ENCODE data around the gene NAV3. TPM values are rescaled to one million over a fixed set of nuclear protein-coding genes. Genes with fewer than 3 reads are reported as not detected.
"Not testable (repeated sequence)": the region's sequence is repeated elsewhere in the genome, so short reads cannot be mapped to it uniquely, and the experiment has no call there.

NAV3 gene
- total and polyA plus RNA-seq, 2 donors (not counting 1 experiment from before 2014, with no cell fraction given) = not detected

DNA sequence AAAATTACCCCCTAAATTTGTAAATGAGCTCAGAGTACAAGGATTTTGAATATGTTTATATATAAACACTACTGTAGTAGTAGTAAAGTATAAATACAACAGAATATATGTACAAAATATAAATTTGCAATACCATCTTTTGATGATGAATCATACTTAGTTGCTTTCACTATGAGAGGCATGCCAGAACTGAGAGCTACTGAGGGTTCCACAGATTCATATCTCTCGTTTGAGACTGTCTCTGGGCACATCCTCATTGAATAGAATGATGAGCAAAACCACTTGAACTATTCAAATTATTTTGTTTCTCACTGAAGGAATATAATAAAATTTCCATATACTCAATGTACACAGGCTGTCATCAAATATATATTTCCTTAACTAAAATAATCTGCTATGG is 417.6 kb downstream of the NAV3 start:
- no CpG with 5 or more reads among the region's 1 CpG for WGBS (ENCODE audit: insufficient coverage)
- POLR2A ChIA-PET = no interaction called here
- intact Hi-C loops (cut with micrococcal nuclease) = no loop called here
- Histone ChIP-seq H2AFZ (ENCODE audit: insufficient read depth, low read depth, low read length, poor library complexity, severe bottlenecking) (no peak overlapping the region), H3K4me2 (replicated peaks; ENCODE audit: low read depth, low read length, poor library complexity, severe bottlenecking) (no peak overlapping the region), H3K9me3 (ENCODE audit: control extremely low read depth in 1 of 3, control insufficient read depth in 2 of 3, insufficient read depth in 1 of 3, low read length in 2 of 3) (no peaks in the 10 kb centered on the region), H3K4me1 (ENCODE audit: control insufficient read depth in 2 of 2, insufficient read depth in 2 of 2, low read length in 2 of 2) (no peaks in the 10 kb centered on the region), H3K4me3 (ENCODE audit: control extremely low read depth in 1 of 5, extremely low read depth in 1 of 5, insufficient read depth in 1 of 5, low read depth in 2 of 5, low read length in 4 of 5) (no peak overlapping the region), H3K79me2 (ENCODE audit: control insufficient read depth, insufficient read depth, low read length) (no peaks in the 10 kb centered on the region), H4K20me1 (ENCODE audit: control insufficient read depth, insufficient read depth, low read length, poor library complexity, severe bottlenecking) (no peaks in the 10 kb centered on the region), H3K36me3 (replicated peaks in 1 of 2; ENCODE audit: control extremely low read depth in 1 of 2, control insufficient read depth in 1 of 2, extremely low read depth in 1 of 2, insufficient read depth in 2 of 2, low read length in 1 of 2) (no peaks in the 10 kb centered on the region), H3K27ac (ENCODE audit: low read length in 2 of 2) (no peak overlapping the region), H3K27me3 (replicated peaks in 1 of 4; ENCODE audit: control extremely low read depth in 1 of 4, control insufficient read depth in 3 of 4, insufficient read depth in 4 of 4, low read length in 3 of 4) (no peaks in the 10 kb centered on the region), H3K9ac (ENCODE audit: low read length) (no peak overlapping the region)
- Mint-ChIP-seq H3K27me3 (no peaks in the 10 kb centered on the region), H3K4me1 (no peaks in the 10 kb centered on the region), H3K27ac (no peak overlapping the region), H3K4me3 (no peak overlapping the region), H3K9me3 (ENCODE audit: insufficient read depth) (no peaks in the 10 kb centered on the region)
- TF ChIP-seq, protein P1, sequence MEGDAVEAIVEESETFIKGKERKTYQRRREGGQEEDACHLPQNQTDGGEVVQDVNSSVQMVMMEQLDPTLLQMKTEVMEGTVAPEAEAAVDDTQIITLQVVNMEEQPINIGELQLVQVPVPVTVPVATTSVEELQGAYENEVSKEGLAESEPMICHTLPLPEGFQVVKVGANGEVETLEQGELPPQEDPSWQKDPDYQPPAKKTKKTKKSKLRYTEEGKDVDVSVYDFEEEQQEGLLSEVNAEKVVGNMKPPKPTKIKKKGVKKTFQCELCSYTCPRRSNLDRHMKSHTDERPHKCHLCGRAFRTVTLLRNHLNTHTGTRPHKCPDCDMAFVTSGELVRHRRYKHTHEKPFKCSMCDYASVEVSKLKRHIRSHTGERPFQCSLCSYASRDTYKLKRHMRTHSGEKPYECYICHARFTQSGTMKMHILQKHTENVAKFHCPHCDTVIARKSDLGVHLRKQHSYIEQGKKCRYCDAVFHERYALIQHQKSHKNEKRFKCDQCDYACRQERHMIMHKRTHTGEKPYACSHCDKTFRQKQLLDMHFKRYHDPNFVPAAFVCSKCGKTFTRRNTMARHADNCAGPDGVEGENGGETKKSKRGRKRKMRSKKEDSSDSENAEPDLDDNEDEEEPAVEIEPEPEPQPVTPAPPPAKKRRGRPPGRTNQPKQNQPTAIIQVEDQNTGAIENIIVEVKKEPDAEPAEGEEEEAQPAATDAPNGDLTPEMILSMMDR (IDR thresholded peaks at IDR 0.05) = no peak
- TF ChIP-seq EZH2 (IDR thresholded peaks at IDR 0.05; ENCODE audit: borderline replicate concordance, insufficient read depth, low read depth, low read length, poor library complexity, severe bottlenecking) = no peak
- CTCF ChIA-PET = interaction anchor here (0.5 kb wide), 1 partner anchor 14 kb away, joined by 3 read pairs; no protein-coding TSS in a partner anchor
- ATAC-seq (ENCODE audit: low read depth) = no peak
- no peak for DNase-seq

DNA sequence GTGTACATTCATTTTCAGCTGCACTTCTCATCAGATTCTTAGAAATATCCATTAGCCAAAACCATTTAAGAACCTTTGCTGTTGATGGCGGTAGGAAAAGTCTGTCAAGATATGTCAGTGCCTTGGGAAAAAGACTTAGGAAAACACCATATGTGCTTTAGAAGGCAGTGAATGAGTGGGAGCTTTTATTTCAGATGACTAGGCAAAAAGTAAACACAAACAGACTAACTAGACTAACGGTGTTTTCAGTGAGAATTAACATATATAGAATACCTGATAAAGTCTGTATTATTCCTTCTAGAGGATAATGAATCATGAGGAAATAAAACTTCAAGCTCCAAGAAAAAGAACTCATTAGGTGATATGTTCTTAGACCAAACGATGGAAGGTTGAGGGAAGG is 418.9 kb downstream of the NAV3 start:
- 89% methylated on average over 1 of the region's 3 CpGs for WGBS (ENCODE audit: insufficient coverage)
- Mint-ChIP-seq H3K9me3 (ENCODE audit: insufficient read depth) (no peaks in the 10 kb centered on the region), H3K4me3 (no peak overlapping the region), H3K27me3 (no peaks in the 10 kb centered on the region), H3K27ac (no peak overlapping the region), H3K4me1 (no peaks in the 10 kb centered on the region)
- ATAC-seq (ENCODE audit: low read depth) (no peak), DNase-seq (no peak)
- Histone ChIP-seq H2AFZ (ENCODE audit: insufficient read depth, low read depth, low read length, poor library complexity, severe bottlenecking) (no peak overlapping the region), H3K9ac (ENCODE audit: low read length) (no peak overlapping the region), H3K36me3 (replicated peaks in 1 of 2; ENCODE audit: control extremely low read depth in 1 of 2, control insufficient read depth in 1 of 2, extremely low read depth in 1 of 2, insufficient read depth in 2 of 2, low read length in 1 of 2) (no peaks in the 10 kb centered on the region), H4K20me1 (ENCODE audit: control insufficient read depth, insufficient read depth, low read length, poor library complexity, severe bottlenecking) (no peaks in the 10 kb centered on the region), H3K4me3 (ENCODE audit: control extremely low read depth in 1 of 5, extremely low read depth in 1 of 5, insufficient read depth in 1 of 5, low read depth in 2 of 5, low read length in 4 of 5) (no peak overlapping the region), H3K9me3 (ENCODE audit: control extremely low read depth in 1 of 3, control insufficient read depth in 2 of 3, insufficient read depth in 1 of 3, low read length in 2 of 3) (no peaks in the 10 kb centered on the region), H3K4me2 (replicated peaks; ENCODE audit: low read depth, low read length, poor library complexity, severe bottlenecking) (no peak overlapping the region), H3K27ac (ENCODE audit: low read length in 2 of 2) (no peak overlapping the region), H3K79me2 (ENCODE audit: control insufficient read depth, insufficient read depth, low read length) (no peaks in the 10 kb centered on the region), H3K4me1 (ENCODE audit: control insufficient read depth in 2 of 2, insufficient read depth in 2 of 2, low read length in 2 of 2) (no peaks in the 10 kb centered on the region), H3K27me3 (replicated peaks in 1 of 4; ENCODE audit: control extremely low read depth in 1 of 4, control insufficient read depth in 3 of 4, insufficient read depth in 4 of 4, low read length in 3 of 4) (no peaks in the 10 kb centered on the region)
- ChIA-PET CTCF (interaction anchor here (0.6 kb wide), 1 partner anchor 1884 kb away, joined by 3 read pairs; no protein-coding TSS in a partner anchor), POLR2A (no interaction called here)
- no peak for TF ChIP-seq EZH2 (IDR thresholded peaks at IDR 0.05; ENCODE audit: borderline replicate concordance, insufficient read depth, low read depth, low read length, poor library complexity, severe bottlenecking)
- TF ChIP-seq, protein P1 (IDR thresholded peaks at IDR 0.05) = no peak
- intact Hi-C loops (cut with micrococcal nuclease) = no loop called here

DNA sequence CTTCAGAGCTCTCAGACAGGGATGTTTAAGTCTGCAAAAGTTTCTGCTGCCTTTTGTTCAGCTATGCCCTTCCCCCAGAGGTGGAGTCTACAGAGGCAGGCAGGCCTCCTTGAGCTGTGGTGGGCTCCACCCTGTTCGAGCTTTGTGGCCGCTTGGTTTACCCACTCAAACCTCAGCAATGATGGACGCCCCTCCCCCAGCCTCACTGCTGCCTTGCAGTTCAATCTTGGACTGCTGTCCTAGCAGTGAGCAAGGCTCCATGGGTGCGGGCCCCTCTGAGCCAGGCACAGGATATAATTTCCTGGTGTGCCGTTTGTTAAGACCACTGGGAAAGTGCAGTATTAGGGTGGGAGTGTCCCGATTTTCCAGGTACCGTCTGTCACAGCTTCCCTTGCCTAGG is 427.0 kb downstream of the NAV3 start:
- H3K27ac Mint-ChIP-seq; H3K4me3 Mint-ChIP-seq; H3K36me3 ChIP-seq (replicated peaks in 1 of 2; ENCODE audit: control extremely low read depth in 1 of 2, control insufficient read depth in 1 of 2, extremely low read depth in 1 of 2, insufficient read depth in 2 of 2, low read length in 1 of 2); H3K4me1 ChIP-seq (ENCODE audit: control insufficient read depth in 2 of 2, insufficient read depth in 2 of 2, low read length in 2 of 2); H4K20me1 ChIP-seq (ENCODE audit: control insufficient read depth, insufficient read depth, low read length, poor library complexity, severe bottlenecking); H3K27me3 ChIP-seq (replicated peaks in 1 of 4; ENCODE audit: control extremely low read depth in 1 of 4, control insufficient read depth in 3 of 4, insufficient read depth in 4 of 4, low read length in 3 of 4); H3K79me2 ChIP-seq (ENCODE audit: control insufficient read depth, insufficient read depth, low read length); H3K27me3 Mint-ChIP-seq; H3K4me1 Mint-ChIP-seq; H3K4me3 ChIP-seq (ENCODE audit: control extremely low read depth in 1 of 5, extremely low read depth in 1 of 5, insufficient read depth in 1 of 5, low read depth in 2 of 5, low read length in 4 of 5); H3K4me2 ChIP-seq (replicated peaks; ENCODE audit: low read depth, low read length, poor library complexity, severe bottlenecking); intact Hi-C loops (cut with micrococcal nuclease); CTCF ChIA-PET; POLR2A ChIA-PET; DNase-seq; H3K9ac ChIP-seq (ENCODE audit: low read length); H2AFZ ChIP-seq (ENCODE audit: insufficient read depth, low read depth, low read length, poor library complexity, severe bottlenecking); H3K27ac ChIP-seq (ENCODE audit: low read length in 2 of 2); H3K9me3 Mint-ChIP-seq (ENCODE audit: insufficient read depth); H3K9me3 ChIP-seq (ENCODE audit: control extremely low read depth in 1 of 3, control insufficient read depth in 2 of 3, insufficient read depth in 1 of 3, low read length in 2 of 3); ATAC-seq (ENCODE audit: low read depth): not testable (repeated sequence)
- 95% methylated on average over 7 of the region's 7 CpGs for WGBS (ENCODE audit: insufficient coverage)
